NAMALWA (cell line): ENCODE data around the gene CHCHD6.

ENCODE experiments used
- DNase-seq: peaks from one replicate; pipeline ENCODE4 v3.0.0-alpha.2; 2015; ENCODE audit warnings: low spot score

CHCHD6 gene

GRCh38 chr3:126859415-126860246 is 155.6 kb downstream of the CHCHD6 start:
- DNase-seq = no peak

- DNase-seq = no peak
Measured at GRCh38 chr3:126865736-126866135, 161.7 kb downstream of the CHCHD6 start.

- no peak for DNase-seq
Measured at GRCh38 chr3:126866175-126866759, 162.2 kb downstream of the CHCHD6 start.

GRCh38 chr3:126867190-126867862 is 163.3 kb downstream of the CHCHD6 start:
- DNase-seq = no peak

GRCh38 chr3:126867863-126868200 is 163.8 kb downstream of the CHCHD6 start:
- DNase-seq = no peak

- no peak for DNase-seq
Measured at GRCh38 chr3:126870608-126871210, 166.7 kb downstream of the CHCHD6 start.

GRCh38 chr3:126872701-126873342 is 168.8 kb downstream of the CHCHD6 start:
- no peak for DNase-seq

GRCh38 chr3:126873416-126873815 is 169.4 kb downstream of the CHCHD6 start:
- DNase-seq = no peak

GRCh38 chr3:126878664-126879063 is 174.6 kb downstream of the CHCHD6 start:
- no peak for DNase-seq

- DNase-seq = no peak
Measured at GRCh38 chr3:126880901-126881300, 176.9 kb downstream of the CHCHD6 start.

- no peak for DNase-seq
Measured at GRCh38 chr3:126881861-126882260, 177.8 kb downstream of the CHCHD6 start.

GRCh38 chr3:126883241-126883640 is 179.2 kb downstream of the CHCHD6 start:
- no peak for DNase-seq

- no peak for DNase-seq
Measured at GRCh38 chr3:126885425-126885824, 181.4 kb downstream of the CHCHD6 start.

- no peak for DNase-seq
Measured at GRCh38 chr3:126886217-126886616, 182.2 kb downstream of the CHCHD6 start.

- DNase-seq = no peak
Measured at GRCh38 chr3:126887686-126888085, 183.6 kb downstream of the CHCHD6 start.

GRCh38 chr3:126888186-126888760 is 184.2 kb downstream of the CHCHD6 start:
- no peak for DNase-seq

- no peak for DNase-seq
Measured at GRCh38 chr3:126889276-126890201, 185.5 kb downstream of the CHCHD6 start.

GRCh38 chr3:126891141-126891540 is 187.1 kb downstream of the CHCHD6 start:
- DNase-seq = no peak

- DNase-seq = no peak
Measured at GRCh38 chr3:126891791-126892190, 187.8 kb downstream of the CHCHD6 start.

- no peak for DNase-seq
Measured at GRCh38 chr3:126893651-126894050, 189.6 kb downstream of the CHCHD6 start.

- DNase-seq = no peak
Measured at GRCh38 chr3:126894475-126894874, 190.4 kb downstream of the CHCHD6 start.
